ENCODE data around the gene TMEM178A.

DNA sequence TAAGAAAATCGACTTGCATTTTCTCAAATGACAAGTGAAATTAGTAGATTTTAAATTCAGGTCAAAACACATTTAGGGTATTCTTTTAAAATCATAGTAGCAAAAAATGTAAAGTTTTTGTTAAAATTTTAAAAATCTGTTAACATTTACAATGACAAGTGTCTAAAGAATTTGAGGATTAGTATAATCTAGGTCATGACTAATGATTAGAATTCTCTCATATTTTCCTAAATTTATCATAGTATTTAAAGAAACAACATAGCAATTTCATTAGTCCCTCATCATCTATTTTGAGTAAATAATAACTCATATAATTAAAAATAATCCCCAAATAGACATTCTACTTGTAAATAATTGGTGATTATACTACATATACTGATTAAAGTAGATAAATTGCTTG lies 89.7 kb downstream of the TMEM178A start:
- TF ChIP-seq CTCF (IDR thresholded peaks at IDR 0.05), result no peak
- no peak for TF ChIP-seq POLR2A (IDR thresholded peaks at IDR 0.05)
